Esophagus (tissue), 2 donors: ENCODE results near the gene SERINC2. TPM values are rescaled to one million over a fixed set of nuclear protein-coding genes. Genes with fewer than 3 reads are reported as not detected.

Source experiments
- H3K27ac ChIP-seq, 2 donors: one replicate each; pipeline ENCODE4 v1.5.1; 2013; ENCODE audit warnings: low read depth in 2 of 2, mild to moderate bottlenecking in 2 of 2, inconsistent platforms in 1 of 2, low read length in 1 of 2, moderate library complexity in 1 of 2
- H3K27me3 ChIP-seq, 2 donors: one replicate each; pipeline ENCODE4 v1.6.1; 2013; ENCODE audit warnings: low read length in 2 of 2, control low read depth in 1 of 2, mild to moderate bottlenecking in 1 of 2; ENCODE audit not compliant: insufficient read depth in 2 of 2, control insufficient read depth in 1 of 2
- H3K36me3 ChIP-seq, 2 donors: one replicate each; pipeline ENCODE4 v1.6.1; 2013; ENCODE audit warnings: low read length in 1 of 2; ENCODE audit not compliant: control insufficient read depth in 2 of 2, insufficient read depth in 2 of 2
- H3K4me1 ChIP-seq, 2 donors: one replicate each; pipeline ENCODE4 v1.6.1; 2013; ENCODE audit warnings: low read length in 1 of 2; ENCODE audit not compliant: control insufficient read depth in 2 of 2, insufficient read depth in 2 of 2
- H3K4me3 ChIP-seq, 2 donors: one replicate each; pipeline ENCODE4 v1.5.1; 2013; ENCODE audit warnings: low read length in 2 of 2, mild to moderate bottlenecking in 2 of 2, low read depth in 1 of 2, moderate library complexity in 1 of 2
- H3K9me3 ChIP-seq, 2 donors: one replicate each; pipeline ENCODE4 v1.6.1; 2013; ENCODE audit warnings: mild to moderate bottlenecking in 2 of 2, low read depth in 1 of 2, low read length in 1 of 2, moderate library complexity in 1 of 2; ENCODE audit not compliant: control insufficient read depth in 2 of 2, insufficient read depth in 1 of 2
- WGBS, 2 donors: extraction: QIAGEN DNeasy Blood & Tissue Kit; methylation state at CpG; one replicate each; pipeline ENCODE4 v1.1.7; 2013; 5-methylcytosine and 5-hydroxymethylcytosine counted together
- polyA plus RNA-seq, 2 donors: library from polyadenylated mRNA; stranded (reverse); fragments of 200-250 nt; gene quantifications; one replicate each; pipeline ENCODE4 v1.2.3, GENCODE V29; 2013
- donor health status: healthy with polysubstance abuse.
- donor health status: Bipolar disorder and iron deficiency.

Gene SERINC2
- polyA plus RNA-seq, 2 donors, result 84.2 to 119 TPM

GRCh38 chr1:31437433-31438037 lies 24.5 kb downstream of the SERINC2 start:
- Histone ChIP-seq H3K27ac (no peak overlapping the region), H3K4me1 (peaks cover 0 to 5% of the 10 kb centered on the region in 2 donors), H3K4me3 (no peak overlapping the region), H3K36me3 (peaks cover 0 to 6% of the 10 kb centered on the region in 2 donors), H3K9me3 (no peaks in the 10 kb centered on the region), H3K27me3 (no peaks in the 10 kb centered on the region)
- 78 to 79% methylated on average over 11 of the region's 11 CpGs for WGBS, 2 donors

- peaks cover 0 to 5% of the 10 kb centered on the region in 2 donors for H3K4me1 ChIP-seq
- WGBS, 2 donors, result 81 to 88% methylated on average over 3 of the region's 3 CpGs
- H3K4me3 ChIP-seq, result no peak overlapping the region
- H3K36me3 ChIP-seq, result no peaks in the 10 kb centered on the region
- H3K9me3 ChIP-seq, result peaks cover 0 to 5% of the 10 kb centered on the region in 2 donors
- H3K27me3 ChIP-seq, result no peaks in the 10 kb centered on the region
- no peak overlapping the region for H3K27ac ChIP-seq
Observed at GRCh38 chr1:31439276-31439675, 26.3 kb downstream of the SERINC2 start.

DNA sequence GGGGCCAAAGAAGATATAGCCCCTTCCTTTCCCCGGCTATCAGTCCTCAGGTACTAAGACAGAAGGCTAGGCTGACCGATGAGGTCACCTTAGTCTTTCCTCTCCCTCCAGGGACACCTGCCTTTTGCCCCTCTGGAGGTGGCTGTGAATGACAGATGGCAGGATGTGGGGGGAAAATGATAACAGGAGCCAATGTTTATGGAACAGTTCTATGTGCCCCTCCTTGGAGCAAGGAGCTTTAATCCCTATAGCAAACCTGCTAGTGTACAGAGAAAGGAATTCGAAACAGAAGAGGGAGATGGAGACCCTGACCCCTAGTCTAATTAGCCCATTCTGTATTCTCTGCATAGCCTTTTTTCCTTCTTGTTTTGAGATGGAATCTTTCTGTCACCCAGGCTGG lies 28.1 kb downstream of the SERINC2 start:
- Histone ChIP-seq H3K4me3 (no peak overlapping the region), H3K9me3 (peaks cover 0 to 5% of the 10 kb centered on the region in 2 donors), H3K36me3 (no peaks in the 10 kb centered on the region), H3K4me1 (peaks cover 0 to 2% of the 10 kb centered on the region in 2 donors), H3K27me3 (no peaks in the 10 kb centered on the region), H3K27ac (no peak overlapping the region)
- 69 to 71% methylated on average over 3 of the region's 3 CpGs for WGBS, 2 donors

DNA sequence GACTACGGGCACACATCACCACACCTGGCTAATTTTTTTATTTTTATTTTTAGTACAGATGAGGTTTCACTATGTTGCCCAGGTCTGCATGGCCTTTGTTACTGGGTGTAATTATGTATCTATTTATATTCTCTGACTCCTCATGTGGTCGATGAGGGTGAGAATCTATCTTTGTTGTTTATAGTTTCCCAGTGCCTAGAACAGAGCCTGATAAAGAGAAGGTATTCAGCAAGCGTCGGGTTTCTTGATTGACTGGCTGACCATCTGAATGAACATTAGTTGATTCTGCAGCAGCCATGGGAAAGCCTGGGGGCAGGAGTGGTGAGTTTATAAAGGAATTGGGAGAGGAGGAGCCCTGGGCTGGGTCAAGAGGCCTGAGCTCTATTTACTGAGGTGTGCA lies 28.5 kb downstream of the SERINC2 start:
- H3K27me3 ChIP-seq, result no peaks in the 10 kb centered on the region
- H3K9me3 ChIP-seq, result peaks cover 0 to 5% of the 10 kb centered on the region in 2 donors
- peaks cover 0 to 2% of the 10 kb centered on the region in 2 donors for H3K4me1 ChIP-seq
- H3K36me3 ChIP-seq, result no peaks in the 10 kb centered on the region
- H3K27ac ChIP-seq, result no peak overlapping the region
- WGBS, 2 donors, result 72 to 80% methylated on average over 4 of the region's 4 CpGs
- no peak overlapping the region for H3K4me3 ChIP-seq

GRCh38 chr1:31441970-31442647 lies 29.1 kb downstream of the SERINC2 start:
- Histone ChIP-seq H3K4me3 (no peak overlapping the region), H3K36me3 (no peaks in the 10 kb centered on the region), H3K4me1 (peaks cover 0 to 2% of the 10 kb centered on the region in 2 donors), H3K9me3 (peaks cover 0 to 5% of the 10 kb centered on the region in 2 donors), H3K27me3 (no peaks in the 10 kb centered on the region), H3K27ac (no peak overlapping the region)
- WGBS, 2 donors, result 81 to 90% methylated on average over 10 of the region's 10 CpGs

DNA sequence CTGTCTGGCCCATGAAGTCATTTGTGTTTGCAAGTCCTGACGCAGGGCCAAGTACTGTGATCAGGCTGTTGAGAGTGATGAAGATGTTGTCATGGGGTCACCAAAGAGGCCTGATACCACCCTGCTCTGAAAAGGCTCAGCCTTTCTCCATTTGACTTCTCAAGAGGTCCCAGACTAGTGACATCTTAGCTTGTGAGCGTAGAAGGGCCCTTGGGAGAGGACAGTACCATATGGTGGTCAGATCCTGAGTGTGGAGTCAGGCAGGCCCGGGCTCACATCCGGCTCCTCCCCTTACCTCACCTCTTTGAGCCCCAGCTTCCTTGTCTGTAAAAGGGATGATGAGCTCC lies 29.6 kb downstream of the SERINC2 start:
- Histone ChIP-seq H3K9me3 (peaks cover 0 to 8% of the 10 kb centered on the region in 2 donors), H3K27ac (no peak overlapping the region), H3K27me3 (no peaks in the 10 kb centered on the region), H3K4me3 (no peak overlapping the region), H3K36me3 (no peaks in the 10 kb centered on the region), H3K4me1 (peaks cover 0 to 4% of the 10 kb centered on the region in 2 donors)
- 63 to 74% methylated on average over 4 of the region's 4 CpGs for WGBS, 2 donors

DNA sequence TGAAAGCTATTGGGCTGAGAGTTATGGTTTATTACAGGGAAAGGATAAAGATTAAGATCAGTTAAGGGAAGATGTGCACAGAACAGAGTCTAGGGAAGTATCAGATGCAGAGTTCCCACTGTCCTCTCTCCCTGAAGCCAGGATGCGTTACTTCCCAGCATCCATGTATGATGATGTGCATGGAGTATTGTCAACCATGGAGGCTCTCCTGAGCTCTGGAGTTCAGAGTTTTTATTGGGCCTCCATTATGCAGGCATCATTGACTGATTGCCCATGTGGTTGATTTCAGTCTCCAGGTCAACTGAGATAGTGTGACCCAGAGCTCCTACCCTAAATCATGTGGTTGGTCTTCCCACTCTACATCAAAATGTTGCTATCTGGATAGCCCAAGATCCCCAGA lies 30.7 kb downstream of the SERINC2 start:
- H3K4me3 ChIP-seq, result no peak overlapping the region
- H3K9me3 ChIP-seq, result peaks cover 0 to 8% of the 10 kb centered on the region in 2 donors
- H3K36me3 ChIP-seq, result no peaks in the 10 kb centered on the region
- H3K27me3 ChIP-seq, result no peaks in the 10 kb centered on the region
- WGBS, 2 donors, result 95 to 98% methylated on average over 1 of the region's 1 CpG
- H3K27ac ChIP-seq, result no peak overlapping the region
- peaks cover 0 to 4% of the 10 kb centered on the region in 2 donors for H3K4me1 ChIP-seq

- peaks cover 0 to 8% of the 10 kb centered on the region in 2 donors for H3K9me3 ChIP-seq
- H3K4me1 ChIP-seq, result peaks cover 0 to 4% of the 10 kb centered on the region in 2 donors
- no peak overlapping the region for H3K4me3 ChIP-seq
- 60 to 64% methylated on average over 8 of the region's 8 CpGs for WGBS, 2 donors
- no peaks in the 10 kb centered on the region for H3K27me3 ChIP-seq
- no peak overlapping the region for H3K27ac ChIP-seq
- no peaks in the 10 kb centered on the region for H3K36me3 ChIP-seq
Observed at GRCh38 chr1:31444725-31445448, 31.9 kb downstream of the SERINC2 start.

GRCh38 chr1:31445951-31446350 lies 32.9 kb downstream of the SERINC2 start:
- peaks cover 0 to 4% of the 10 kb centered on the region in 2 donors for H3K4me1 ChIP-seq
- no peaks in the 10 kb centered on the region for H3K27me3 ChIP-seq
- WGBS, 2 donors, result 78 to 90% methylated on average over 3 of the region's 3 CpGs

More at GRCh38 chr1:31445951-31446350, 32.9 kb downstream of the SERINC2 start:
- no peaks in the 10 kb centered on the region for H3K36me3 ChIP-seq
- H3K9me3 ChIP-seq, result peaks cover 0 to 8% of the 10 kb centered on the region in 2 donors
- H3K4me3 ChIP-seq, result no peak overlapping the region
- H3K27ac ChIP-seq, result no peak overlapping the region
